IMR-90 (cell line): ENCODE data around the gene SLC15A3. TPM values are rescaled to one million over a fixed set of nuclear protein-coding genes. Genes with fewer than 3 reads are reported as not detected.

Experiments
- ATAC-seq: fragments of 200-7000 bp; cut with Tn5 transposase; 2 replicates; pipeline ENCODE4 v1.9.1; 2020; ENCODE audit warnings: low read depth, mild to moderate bottlenecking, moderate library complexity
- BruUV-seq: library from RNA; stranded (reverse); fragments of 400-500 nt; replicated peaks from 2 replicates; lab custom pipeline; 2021; lab: Mats Ljungman, UMichigan
- CTCF ChIA-PET: fragments of 300-600 bp; formaldehyde crosslinking; extraction: SDS; loops from one replicate; lab custom pipeline; 2021; ENCODE audit warnings: antibody characterized with exemption; lab: Yijun Ruan, JAX
- POLR2A ChIA-PET: fragments of 300-600 bp; sonication (Branson Sonifier 250); formaldehyde crosslinking; loops from one replicate; lab custom pipeline; 2022; ENCODE audit warnings: antibody characterized with exemption; ENCODE audit not compliant: unreplicated experiment; lab: Charles Lee
- DNase-seq: peaks from one replicate; pipeline ENCODE4 v3.0.0; 2013
- H2AFZ ChIP-seq: replicated peaks from 2 replicates; pipeline ENCODE3; 2013; ENCODE audit warnings: low read length, mild to moderate bottlenecking; ENCODE audit not compliant: poor library complexity
- H2AK5ac ChIP-seq: 2 replicates; pipeline ENCODE4 v1.6.1; 2013; ENCODE audit warnings: low read depth, low read length, inconsistent platforms
- H2AK9ac ChIP-seq: replicated peaks from 2 replicates; pipeline ENCODE3; 2013; ENCODE audit warnings: mild to moderate bottlenecking, low read depth, low read length, moderate library complexity; ENCODE audit not compliant: poor library complexity
- H2BK120ac ChIP-seq: 2 replicates; pipeline ENCODE4 v1.6.1; 2013; ENCODE audit warnings: low read depth, low read length, inconsistent platforms
- H2BK15ac ChIP-seq: 3 replicates; pipeline ENCODE4 v1.6.1; 2013; ENCODE audit warnings: low read depth, low read length, inconsistent platforms
- H2BK20ac ChIP-seq: 2 replicates; pipeline ENCODE4 v1.6.1; 2013; ENCODE audit warnings: low read depth, mild to moderate bottlenecking, inconsistent platforms, low read length, moderate library complexity
- H2BK5ac ChIP-seq: 2 replicates; pipeline ENCODE4 v1.6.1; 2013; ENCODE audit warnings: mild to moderate bottlenecking, low read depth, low read length, inconsistent platforms; ENCODE audit not compliant: poor library complexity, severe bottlenecking
- H3K14ac ChIP-seq: replicated peaks from 2 replicates; pipeline ENCODE4 v1.6.1; 2013; ENCODE audit warnings: low read depth, low read length, inconsistent platforms
- H3K18ac ChIP-seq: 2 replicates; pipeline ENCODE4 v1.6.1; 2013; ENCODE audit warnings: low read depth, low read length, control low read depth
- H3K23ac ChIP-seq: 2 replicates; pipeline ENCODE4 v1.6.1; 2013; ENCODE audit warnings: low read depth, low read length, inconsistent platforms
- H3K27ac ChIP-seq: 2 replicates; pipeline ENCODE4 v1.5.1; 2013; ENCODE audit warnings: mild to moderate bottlenecking, control low read depth, low read length; ENCODE audit not compliant: insufficient read depth
- H3K27me3 ChIP-seq: 2 replicates; pipeline ENCODE4 v1.6.1; 2013; ENCODE audit warnings: low read length; ENCODE audit not compliant: control insufficient read depth, insufficient read depth
- H3K36me3 ChIP-seq: 2 replicates; pipeline ENCODE4 v1.6.1; 2013; ENCODE audit warnings: low read length, mixed read lengths; ENCODE audit not compliant: control insufficient read depth, insufficient read depth
- H3K4ac ChIP-seq: 2 replicates; pipeline ENCODE4 v1.6.1; 2013; ENCODE audit warnings: low read depth, low read length, inconsistent platforms
- H3K4me1 ChIP-seq: 2 replicates; pipeline ENCODE4 v1.6.1; 2013; ENCODE audit warnings: low read length, mixed read lengths; ENCODE audit not compliant: control insufficient read depth, insufficient read depth
- H3K4me2 ChIP-seq: 2 replicates; pipeline ENCODE4 v1.6.1; 2013; ENCODE audit warnings: low read depth, mild to moderate bottlenecking, control low read depth, low read length, moderate library complexity
- H3K4me3 ChIP-seq: 2 replicates; pipeline ENCODE4 v1.5.1; 2013; ENCODE audit warnings: low read depth, mild to moderate bottlenecking, control low read depth, low read length, moderate library complexity; ENCODE audit not compliant: insufficient read depth
- H3K56ac ChIP-seq: 2 replicates; pipeline ENCODE4 v1.6.1; 2013; ENCODE audit warnings: low read length, inconsistent platforms; ENCODE audit not compliant: insufficient read depth; ENCODE audit errors: extremely low read depth
- H3K79me1 ChIP-seq, 2 experiments: 2 replicates each; pipeline ENCODE4 v1.6.1; 2013; ENCODE audit warnings: low read length in 2 of 2, inconsistent platforms in 1 of 2, low read depth in 1 of 2
- H3K9ac ChIP-seq: 2 replicates; pipeline ENCODE4 v1.6.1; 2013; ENCODE audit warnings: low read depth, low read length, control low read depth
- H3K9me1 ChIP-seq: 2 replicates; pipeline ENCODE4 v1.6.1; 2013; ENCODE audit warnings: low read length, inconsistent platforms; ENCODE audit not compliant: insufficient read depth
- H3K9me3 ChIP-seq: 2 replicates; pipeline ENCODE4 v1.6.1; 2013; ENCODE audit warnings: low read length; ENCODE audit not compliant: control insufficient read depth, insufficient read depth
- H4K20me1 ChIP-seq: 2 replicates; pipeline ENCODE4 v1.6.1; 2013; ENCODE audit warnings: low read length, inconsistent platforms; ENCODE audit not compliant: insufficient read depth
- H4K5ac ChIP-seq: 2 replicates; pipeline ENCODE4 v1.6.1; 2013; ENCODE audit warnings: mild to moderate bottlenecking, low read depth, low read length, control low read depth
- H4K8ac ChIP-seq, 2 experiments: 2 replicates each; pipeline ENCODE4 v1.6.1; 2013; ENCODE audit warnings: low read depth in 2 of 2, low read length in 2 of 2, control low read depth in 1 of 2, inconsistent platforms in 1 of 2
- H4K91ac ChIP-seq: 2 replicates; pipeline ENCODE4 v1.6.1; 2013; ENCODE audit warnings: low read depth, low read length, inconsistent platforms; ENCODE audit not compliant: insufficient read depth
- CEBPB ChIP-seq: IDR thresholded peaks from 2 replicates; pipeline ENCODE4 v1.6.1; 2012; ENCODE audit warnings: low read depth, low read length, improper control_type of control experiment
- CHD1 ChIP-seq: IDR thresholded peaks from 2 replicates; pipeline ENCODE4 v1.6.1; 2012; ENCODE audit warnings: low read depth, low read length, improper control_type of control experiment
- CTCF ChIP-seq: conservative IDR thresholded peaks from 2 replicates; pipeline ENCODE4 v1.5.1; 2012; ENCODE audit warnings: mild to moderate bottlenecking, low read depth, low read length, improper control_type of control experiment
- ELK1 ChIP-seq: fragments of 150-350 bp; IDR thresholded peaks from 2 replicates; pipeline ENCODE4 v1.6.1; 2016; ENCODE audit warnings: low read depth, mild to moderate bottlenecking, low read length, moderate library complexity, borderline replicate concordance
- FOS ChIP-seq: fragments of 150-350 bp; IDR thresholded peaks from 2 replicates; pipeline ENCODE4 v1.6.1; 2016; ENCODE audit warnings: low read depth, low read length
- MAZ ChIP-seq: IDR thresholded peaks from 2 replicates; pipeline ENCODE4 v1.6.1; 2012; ENCODE audit warnings: low read depth, mild to moderate bottlenecking, low read length, improper control_type of control experiment, moderate library complexity, borderline replicate concordance
- MXI1 ChIP-seq: IDR thresholded peaks from 2 replicates; pipeline ENCODE4 v1.6.1; 2012; ENCODE audit warnings: low read depth, mild to moderate bottlenecking, low read length, moderate library complexity, borderline replicate concordance
- NFE2L2 ChIP-seq: fragments of 150-350 bp; IDR thresholded peaks from 2 replicates; pipeline ENCODE4 v1.6.1; 2016; ENCODE audit warnings: low read depth, mild to moderate bottlenecking, low read length
- POLR2A ChIP-seq: IDR thresholded peaks from 2 replicates; pipeline ENCODE4 v1.6.1; 2012; ENCODE audit warnings: mild to moderate bottlenecking, low read depth, low read length
- RCOR1 ChIP-seq: IDR thresholded peaks from 2 replicates; pipeline ENCODE4 v1.6.1; 2012; ENCODE audit warnings: mild to moderate bottlenecking, low read length, improper control_type of control experiment; ENCODE audit not compliant: insufficient replicate concordance
- RFX5 ChIP-seq: IDR thresholded peaks from 2 replicates; pipeline ENCODE4 v1.8.0; 2012; ENCODE audit warnings: low read depth, mild to moderate bottlenecking, low read length, moderate library complexity
- SMC3 ChIP-seq: fragments of 150-350 bp; IDR thresholded peaks from 2 replicates; pipeline ENCODE4 v1.6.1; 2016; ENCODE audit warnings: low read depth, mild to moderate bottlenecking, antibody characterized with exemption, low read length, moderate library complexity
- USF2 ChIP-seq: fragments of 150-350 bp; IDR thresholded peaks from 2 replicates; pipeline ENCODE4 v1.6.1; 2017; ENCODE audit warnings: mild to moderate bottlenecking, antibody characterized with exemption, low read length, low read depth
- whole genome bisulfite sequencing, 2 experiments: methylation state at CpG; one replicate each; pipeline versions ENCODE4 v1.1.5 to v1.1.7; 2013; ENCODE audit warnings: missing lambda C conversion rate in 2 of 2; ENCODE audit not compliant: insufficient read length in 1 of 2; ENCODE audit errors: extremely low coverage in 2 of 2; 5-methylcytosine and 5-hydroxymethylcytosine counted together
- dilution Hi-C: fragments of 300-500 bp; cut with HindIII; formaldehyde crosslinking; loops from one replicate; pipeline ENCODE4 v1.14.3; 2018; ENCODE audit warnings: low sequenced_read_pairs; ENCODE audit not compliant: unreplicated experiment
- in situ Hi-C: fragments of 300-500 bp; cut with MboI; formaldehyde crosslinking; loops from 3 replicates; pipeline ENCODE4 v1.14.3; 2019; ENCODE audit warnings: low sequenced_read_pairs, inconsistent platforms, mixed read lengths
- intact Hi-C: fragments of 100-400 bp; cut with micrococcal nuclease; formaldehyde crosslinking; loops from 2 replicates; pipeline ENCODE4 v1.10.0; 2022
- polyA plus RNA-seq, 3 experiments: library from polyadenylated mRNA; depleted of rRNA; stranded (reverse); fragments of >200 nt; gene quantifications; 2 replicates each; pipeline ENCODE4 v1.2.3, GENCODE V29; 2012; ENCODE audit warnings: low replicate concordance in 1 of 3
- total RNA-seq: library from RNA; depleted of rRNA; stranded (reverse); fragments of >200 nt; gene quantifications from 2 replicates; pipeline ENCODE4 v1.2.3, GENCODE V29; 2012

Gene SLC15A3
- total and polyA plus RNA-seq, 2 of the 4 experiments (the other 2 are of a cell fraction): 3.2 to 4.4 TPM

GRCh38 chr11:60924906-60925853 is 26.8 kb downstream of the SLC15A3 start:
- no TSS peak for BruUV-seq
- Histone ChIP-seq H3K9ac (peak overlapping the region; percentile 58), H3K27ac (peak overlapping the region; percentile 3; the same call in 1 of the 2 replicates), H3K79me1 (peaks cover 5 to 34% of the 10 kb centered on the region in 2 experiments; a peak in 3 of 4 replicates), H2AK5ac (peak overlapping the region; percentile 42), H2BK5ac (no peak overlapping the region), H3K14ac (peak overlapping the region; percentile 58; the same call in 1 of the 2 replicates), H3K4me3 (peak overlapping the region; percentile 65), H3K4me2 (peak overlapping the region; percentile 75), H2AK9ac (peak overlapping the region; percentile 96), H3K18ac (no peak overlapping the region), H2BK20ac (no peak overlapping the region), H3K23ac (peak overlapping the region; percentile 82), H2BK120ac (peak overlapping the region; percentile 41; the same call in 1 of the 2 replicates), H4K91ac (no peak overlapping the region), H3K36me3 (peaks cover 38% of the 10 kb centered on the region), H3K56ac (no peak overlapping the region), H3K4me1 (peaks cover 14% of the 10 kb centered on the region), H2AFZ (peak overlapping the region; percentile 95), H4K5ac (no peak overlapping the region), H3K4ac (peak overlapping the region; percentile 59), H2BK15ac (no peak overlapping the region), H4K20me1 (peaks cover 12% of the 10 kb centered on the region), H3K9me3 (no peaks in the 10 kb centered on the region), H3K9me1 (peaks cover 7% of the 10 kb centered on the region; the same call in 1 of the 2 replicates), H4K8ac (peak overlapping the region; percentile 27 to 43; a peak in 1 of 4 replicates), H3K27me3 (no peaks in the 10 kb centered on the region)
- WGBS, 2 experiments: 6% methylated on average over 14 of the region's 35 CpGs; no CpG with 5 or more reads in 1 of the 2 experiments
- ChIA-PET POLR2A (no interaction called here), CTCF (interaction anchor here (0.6 kb wide), 1 partner anchor 17 kb away, joined by 4 read pairs; no protein-coding TSS in a partner anchor)
- ATAC-seq: peak; percentile 18
- no peak for DNase-seq
- in situ Hi-C loops (loop anchor here (25.0 kb wide), 1 partner anchor 1338 kb away; no protein-coding TSS in a partner anchor), intact Hi-C loops (no loop called here), dilution Hi-C loops (no loop called here)
- TF ChIP-seq SMC3 (no peak), CHD1 (no peak), USF2 (no peak), FOS (no peak), CEBPB (no peak), POLR2A (no peak), RCOR1 (no peak), RFX5 (no peak), CTCF (no peak), NFE2L2 (no peak), MXI1 (no peak), ELK1 (no peak), MAZ (no peak)
